ENCODE data around the gene CCL27. TPM values are rescaled to one million over a fixed set of nuclear protein-coding genes. Genes with fewer than 3 reads are reported as not detected.

CCL27 gene
- total and polyA plus RNA-seq, 2 of the 8 experiments (the other 6 are each of a cell fraction or from before 2014, with no cell fraction given), result 0.42 TPM; not detected in 1

GRCh38 chr9:34623374-34624235 is 38.9 kb downstream of the CCL27 start (continued):
- no peak for TF ChIP-seq GABPA (IDR thresholded peaks at IDR 0.05; ENCODE audit: borderline replicate concordance, insufficient read depth, low read length)
- TF ChIP-seq TBP (IDR thresholded peaks at IDR 0.05; ENCODE audit: low read depth, low read length), result no peak
- TF ChIP-seq, protein P1, sequence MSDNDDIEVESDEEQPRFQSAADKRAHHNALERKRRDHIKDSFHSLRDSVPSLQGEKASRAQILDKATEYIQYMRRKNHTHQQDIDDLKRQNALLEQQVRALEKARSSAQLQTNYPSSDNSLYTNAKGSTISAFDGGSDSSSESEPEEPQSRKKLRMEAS (IDR thresholded peaks at IDR 0.05), result peak; percentile 91
- no peak for TF ChIP-seq RNF2 (IDR thresholded peaks at IDR 0.05; ENCODE audit: borderline replicate concordance, low read depth, low read length, missing control alignments, poor library complexity, severe bottlenecking)
- no peak for TF ChIP-seq TAF7 (optimal IDR thresholded peaks at IDR 0.05; ENCODE audit: borderline replicate concordance, low read depth, low read length)
- TF ChIP-seq KDM5A (IDR thresholded peaks at IDR 0.05; ENCODE audit: low read length), result no peak

Data from H1 (cell line).